Measurements from ENCODE around the gene GALK2.
A peak's percentile ranks its signal among the peaks of the same experiment; 100 is the strongest.

Gene GALK2

GRCh38 chr15:49148727-49149126 is 21.3 kb upstream of the GALK2 start:
- no peak for DNase-seq (ENCODE audit: extremely low read depth, low read depth)
- no peak overlapping the region for H3K4me3 ChIP-seq (replicated peaks; ENCODE audit: low read depth, low read length)

GRCh38 chr15:49151831-49152230 is 18.2 kb upstream of the GALK2 start:
- no peak for TF ChIP-seq CTCF (IDR thresholded peaks at IDR 0.05; ENCODE audit: low read depth, low read length, missing control alignments)
- DNase-seq (ENCODE audit: extremely low read depth, low read depth): no peak
- H3K4me3 ChIP-seq (replicated peaks; ENCODE audit: low read depth, low read length): no peak overlapping the region

More at GRCh38 chr15:49148727-49149126, 21.3 kb upstream of the GALK2 start:
- no peak for TF ChIP-seq CTCF (IDR thresholded peaks at IDR 0.05; ENCODE audit: low read depth, low read length, missing control alignments)

- 0 out of 2 replicates have a peak overlapping the region, but pooled peaks have one; percentile 83 for H3K4me3 ChIP-seq (replicated peaks; ENCODE audit: low read depth, low read length)
- TF ChIP-seq CTCF (IDR thresholded peaks at IDR 0.05; ENCODE audit: low read depth, low read length, missing control alignments): no peak
Measured at GRCh38 chr15:49152552-49153312, 17.3 kb upstream of the GALK2 start.

GRCh38 chr15:49154359-49154758 is 15.7 kb upstream of the GALK2 start:
- H3K4me3 ChIP-seq (replicated peaks; ENCODE audit: low read depth, low read length): peak overlapping the region; percentile 83
- no peak for TF ChIP-seq CTCF (IDR thresholded peaks at IDR 0.05; ENCODE audit: low read depth, low read length, missing control alignments)
- DNase-seq (ENCODE audit: extremely low read depth, low read depth): no peak

More at GRCh38 chr15:49152552-49153312, 17.3 kb upstream of the GALK2 start:
- no peak for DNase-seq (ENCODE audit: extremely low read depth, low read depth)

GRCh38 chr15:49154799-49155109 is 15.3 kb upstream of the GALK2 start:
- TF ChIP-seq CTCF (IDR thresholded peaks at IDR 0.05; ENCODE audit: low read depth, low read length, missing control alignments): no peak
- no peak for DNase-seq (ENCODE audit: extremely low read depth, low read depth)
- peak overlapping the region; percentile 83 for H3K4me3 ChIP-seq (replicated peaks; ENCODE audit: low read depth, low read length)

- no peak for TF ChIP-seq CTCF (IDR thresholded peaks at IDR 0.05; ENCODE audit: low read depth, low read length, missing control alignments)
- DNase-seq (ENCODE audit: extremely low read depth, low read depth): peak; percentile 97
- peak within 1 kb of the TSS; percentile 83 for H3K4me3 ChIP-seq (replicated peaks; ENCODE audit: low read depth, low read length)
Measured at GRCh38 chr15:49155110-49155833, 14.8 kb upstream of the GALK2 start, which contains the start of gene COPS2. COPS2 (minus strand) TSS chr15:49155599; CDS start chr15:49155578, 21 bp downstream.
